Adrenal gland (tissue), 12 donors: ENCODE results near the gene METTL16. TPM values are rescaled to one million over a fixed set of nuclear protein-coding genes. Genes with fewer than 3 reads are reported as not detected.
"Not testable (repeated sequence)": the region's sequence is repeated elsewhere in the genome, so short reads cannot be mapped to it uniquely, and the experiment has no call there.

Experiments
- DNase-seq, 7 donors: peaks; one replicate each; pipeline ENCODE4 v3.0.0-alpha.2; 2019 to 2020
- H3K27ac ChIP-seq, 5 donors: fragments of 200-600 bp; sonication (generic) in 4 of 5; 1 replicate in 3 of 5; 2 replicates in 2 of 5; pipeline versions ENCODE4 v1.5.1 to v1.8.0; 2016 to 2020; ENCODE audit warnings: mild to moderate bottlenecking in 1 of 5
- H3K27me3 ChIP-seq: fragments of 200-600 bp; 2 replicates; pipeline ENCODE4 v1.8.0; 2021
- H3K36me3 ChIP-seq, 2 donors: fragments of 200-600 bp; replicated peaks in 1 of 2; 1 replicate in 1 of 2; 2 replicates in 1 of 2; pipeline versions ENCODE4 v1.5.1 to v1.8.0; 2018 to 2022
- H3K4me1 ChIP-seq, 2 donors: fragments of 200-600 bp; replicated peaks in 1 of 2; 1 replicate in 1 of 2; 2 replicates in 1 of 2; pipeline versions ENCODE4 v1.5.1 to v1.8.0; 2018 to 2021
- H3K4me3 ChIP-seq, 4 donors: fragments of 200-600 bp; sonication (generic) in 3 of 4; one replicate each; pipeline ENCODE4 v1.5.1; 2016 to 2018
- H3K9me3 ChIP-seq, 3 donors: fragments of 200-600 bp; sonication (generic) in 1 of 3; replicated peaks in 1 of 3; 1 replicate in 2 of 3; 2 replicates in 1 of 3; pipeline versions ENCODE4 v1.5.1 to v1.8.0; 2016 to 2021
- POLR2A ChIP-seq, 2 donors: fragments of 450-650 bp; IDR thresholded peaks; one replicate each; pipeline ENCODE4 v1.6.1; 2017; ENCODE audit warnings: antibody characterized with exemption in 2 of 2, mild to moderate bottlenecking in 2 of 2, moderate library complexity in 1 of 2
- WGBS, 4 donors: extraction: QIAGEN DNeasy Blood & Tissue Kit in 2 of 4; methylation state at CpG; one replicate each; pipeline versions ENCODE4 v1.1.5 to v1.1.7; 2013 to 2017; 5-methylcytosine and 5-hydroxymethylcytosine counted together
- intact Hi-C, 2 donors: fragments of 100-400 bp; cut with DNase I; formaldehyde crosslinking; loops; one replicate each; pipeline versions ENCODE4 v1.14.1 to v1.15.0; 2022 to 2023
- polyA plus RNA-seq, 3 donors: library from polyadenylated mRNA; stranded (reverse); fragments of 200-250 nt in 2 of 3; fragments of 350-450 nt in 1 of 3; fragmentation: Illumina TruSeq in 1 of 3; extraction: RNeasy Lipid Tissue Mini Kit (QIAGEN cat#74804) in 1 of 3; gene quantifications; one replicate each; pipeline ENCODE4 v1.2.3, GENCODE V29; 2013 to 2014
- total RNA-seq, 9 donors: library from RNA; depleted of rRNA in 4 of 9; stranded (reverse); fragments of >200 nt in 4 of 9; fragments of 120-200 nt in 1 of 9; fragmentation: NEBNext Ultra II Directional in 1 of 9; extraction: Animal tissue kit (Norgen Biotek cat#: 25700) in 1 of 9; gene quantifications; one replicate each; pipeline versions ENCODE4 v1.1.0 to v1.2.4, GENCODE V29; 2013 to 2023
- TF ChIP-seq, protein P1 (sequence below), 6 experiments: fragments of 450-650 bp in 4 of 6; fragments of 200-600 bp in 2 of 6; sonication (generic) in 1 of 6; IDR thresholded peaks; 1 replicate in 5 of 6; 2 replicates in 1 of 6; pipeline versions ENCODE4 v1.5.1 to v1.8.0; 2016 to 2021; ENCODE audit warnings: antibody characterized with exemption in 6 of 6, mild to moderate bottlenecking in 2 of 6, moderate library complexity in 1 of 6
- donor health status: healthy with polysubstance abuse.
- donor health status: Bipolar disorder and iron deficiency.
- donor health status: DM: yes; HTN: yes; CAD: no.
- donor health status: DM: no; HTN: no; CAD: no.
- donor health status: DM: no; HTN: no; CAD: no.
- donor health status: DM: yes; HTN: yes; CAD: no.

The METTL16 gene
- total and polyA plus RNA-seq, 12 donors, result 15.3 to 94.7 (median 33.2) TPM

GRCh38 chr17:2551493-2551892 is 39.8 kb upstream of the METTL16 start:
- H3K36me3 ChIP-seq, result no peaks in the 10 kb centered on the region
- WGBS, 4 donors, result 50 to 56% (median 53%) methylated on average over 10 of the region's 10 CpGs
- no peaks in the 10 kb centered on the region for H3K27me3 ChIP-seq
- H3K4me1 ChIP-seq, result no peaks in the 10 kb centered on the region
- no peak for DNase-seq
- H3K27ac ChIP-seq, result no peak overlapping the region
- intact Hi-C loops, result no loop called here
- no peaks in the 10 kb centered on the region for H3K9me3 ChIP-seq
- no peak overlapping the region for H3K4me3 ChIP-seq
- TF ChIP-seq, protein P1, sequence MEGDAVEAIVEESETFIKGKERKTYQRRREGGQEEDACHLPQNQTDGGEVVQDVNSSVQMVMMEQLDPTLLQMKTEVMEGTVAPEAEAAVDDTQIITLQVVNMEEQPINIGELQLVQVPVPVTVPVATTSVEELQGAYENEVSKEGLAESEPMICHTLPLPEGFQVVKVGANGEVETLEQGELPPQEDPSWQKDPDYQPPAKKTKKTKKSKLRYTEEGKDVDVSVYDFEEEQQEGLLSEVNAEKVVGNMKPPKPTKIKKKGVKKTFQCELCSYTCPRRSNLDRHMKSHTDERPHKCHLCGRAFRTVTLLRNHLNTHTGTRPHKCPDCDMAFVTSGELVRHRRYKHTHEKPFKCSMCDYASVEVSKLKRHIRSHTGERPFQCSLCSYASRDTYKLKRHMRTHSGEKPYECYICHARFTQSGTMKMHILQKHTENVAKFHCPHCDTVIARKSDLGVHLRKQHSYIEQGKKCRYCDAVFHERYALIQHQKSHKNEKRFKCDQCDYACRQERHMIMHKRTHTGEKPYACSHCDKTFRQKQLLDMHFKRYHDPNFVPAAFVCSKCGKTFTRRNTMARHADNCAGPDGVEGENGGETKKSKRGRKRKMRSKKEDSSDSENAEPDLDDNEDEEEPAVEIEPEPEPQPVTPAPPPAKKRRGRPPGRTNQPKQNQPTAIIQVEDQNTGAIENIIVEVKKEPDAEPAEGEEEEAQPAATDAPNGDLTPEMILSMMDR (IDR thresholded peaks at IDR 0.05), result no peak
- no peak for TF ChIP-seq POLR2A (IDR thresholded peaks at IDR 0.05)

DNA sequence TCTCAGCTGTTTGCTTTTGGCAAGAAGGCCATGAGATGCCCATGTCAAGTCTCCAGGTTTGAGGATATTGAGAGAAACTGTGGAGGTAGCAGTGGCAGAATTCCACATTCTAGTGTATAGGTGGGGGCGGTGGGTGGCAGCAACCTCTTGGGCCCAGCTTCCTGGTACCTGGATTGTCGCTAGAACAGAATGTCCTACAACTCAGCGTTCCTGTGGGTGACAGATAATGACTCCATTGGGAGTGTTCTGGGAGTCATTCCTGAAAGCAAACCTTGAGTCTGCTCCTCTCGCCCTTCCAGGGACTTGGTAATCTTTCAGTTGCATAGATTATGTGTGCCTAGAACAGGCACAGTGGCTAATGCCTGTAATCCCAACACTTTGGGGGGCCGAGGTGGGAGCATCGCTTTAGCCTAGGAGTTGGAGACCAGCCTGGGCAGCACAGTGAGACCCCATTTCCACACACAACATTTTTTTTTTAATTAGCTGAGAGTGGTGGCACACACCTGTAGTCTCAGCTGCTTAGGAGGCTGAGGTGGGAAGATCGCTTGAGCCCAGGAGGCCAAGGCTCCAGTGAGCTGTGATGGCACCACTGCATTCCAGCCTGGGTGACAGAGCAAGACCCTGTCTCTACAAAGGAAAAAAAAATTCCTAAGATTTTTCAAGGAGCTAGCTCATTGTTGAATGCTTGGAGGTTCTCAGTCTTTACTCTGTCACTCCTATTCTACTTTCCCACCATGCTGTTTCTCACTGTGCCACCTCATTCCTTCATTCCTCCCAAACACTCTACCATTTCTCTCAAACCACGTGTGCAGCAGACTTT is 37.9 kb upstream of the METTL16 start:
- Histone ChIP-seq H3K27ac (no peak overlapping the region), H3K27me3 (no peaks in the 10 kb centered on the region), H3K4me1 (no peaks in the 10 kb centered on the region), H3K9me3 (no peaks in the 10 kb centered on the region), H3K4me3 (no peak overlapping the region), H3K36me3 (no peaks in the 10 kb centered on the region)
- no peak for DNase-seq
- TF ChIP-seq POLR2A (IDR thresholded peaks at IDR 0.05), result no peak
- TF ChIP-seq, protein P1 (IDR thresholded peaks at IDR 0.05), result no peak
- WGBS, 4 donors, result 82 to 92% (median 86%) methylated on average over 7 to 8 of the region's 8 CpGs
- intact Hi-C loops, result no loop called here

DNA sequence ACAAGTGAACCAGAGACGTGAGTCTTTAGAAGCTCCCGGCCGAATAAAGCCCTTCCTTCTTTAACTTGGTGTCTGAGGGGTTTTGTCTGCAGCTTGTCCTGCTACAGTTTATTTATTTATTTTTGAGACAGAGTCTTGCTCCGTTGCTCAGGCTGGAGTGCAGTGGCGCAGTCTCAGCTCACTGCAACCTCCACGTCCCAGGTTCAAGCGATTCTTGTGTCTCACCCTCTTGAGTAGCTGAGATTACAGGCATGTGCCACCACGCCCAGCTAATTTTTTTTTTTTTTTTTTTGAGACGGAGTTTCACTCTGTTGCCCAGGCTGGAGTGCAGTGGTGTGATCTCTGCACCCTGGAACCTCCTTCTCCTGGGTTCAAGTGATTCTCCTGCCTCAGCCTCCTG is 36.3 kb upstream of the METTL16 start:
- H3K9me3 ChIP-seq, H3K27ac ChIP-seq, H3K27me3 ChIP-seq, DNase-seq, H3K4me3 ChIP-seq, H3K4me1 ChIP-seq, H3K36me3 ChIP-seq, intact Hi-C loops: not testable (repeated sequence)
- 75 to 84% (median 82%) methylated on average over 9 of the region's 9 CpGs for WGBS, 4 donors

GRCh38 chr17:2547176-2547575 is 35.5 kb upstream of the METTL16 start:
- H3K36me3 ChIP-seq, result no peaks in the 10 kb centered on the region
- H3K4me1 ChIP-seq, result peaks cover 0 to 6% of the 10 kb centered on the region in 2 donors
- intact Hi-C loops, result no loop called here
- TF ChIP-seq, protein P1 (IDR thresholded peaks at IDR 0.05), result peak in 3 of 6 experiments; percentile 7 to 15 (median 9)
- no peak for TF ChIP-seq POLR2A (IDR thresholded peaks at IDR 0.05)
- no peaks in the 10 kb centered on the region for H3K9me3 ChIP-seq
- WGBS, 4 donors, result 37 to 50% (median 39%) methylated on average over 9 of the region's 9 CpGs
- no peak overlapping the region for H3K4me3 ChIP-seq
- H3K27ac ChIP-seq, result no peak overlapping the region
- DNase-seq, result peak; percentile 22 to 62 (median 48)
- H3K27me3 ChIP-seq, result no peaks in the 10 kb centered on the region

- WGBS, 4 donors, result 63 to 68% (median 66%) methylated on average over 5 to 7 of the region's 7 CpGs
- no peak for TF ChIP-seq POLR2A (IDR thresholded peaks at IDR 0.05)
- TF ChIP-seq, protein P1 (IDR thresholded peaks at IDR 0.05), result no peak
- intact Hi-C loops, result no loop called here
Observed at GRCh38 chr17:2545393-2545792, 33.7 kb upstream of the METTL16 start.

More at GRCh38 chr17:2545393-2545792, 33.7 kb upstream of the METTL16 start:
- H3K27me3 ChIP-seq, result no peaks in the 10 kb centered on the region
- H3K4me1 ChIP-seq, result peaks cover 0 to 6% of the 10 kb centered on the region in 2 donors
- H3K4me3 ChIP-seq, result no peak overlapping the region
- H3K27ac ChIP-seq, result peak overlapping the region in 1 of 5 donors; percentile 32
- no peaks in the 10 kb centered on the region for H3K36me3 ChIP-seq
- DNase-seq, result peak; percentile 22 to 65 (median 46)
- H3K9me3 ChIP-seq, result no peaks in the 10 kb centered on the region
